Effector CD8-positive, alpha-beta T cell (primary cell): ENCODE data around the gene C5orf15.

ENCODE experiments used
- DNase-seq: peaks from one replicate; lab custom pipeline; 2025; lab: John Stamatoyannopoulos, UW
- total RNA-seq, 4 experiments: gene quantifications; one replicate each; lab custom pipeline; 2026; lab: John Stamatoyannopoulos, UW

Gene C5orf15
- total RNA-seq, result 18.3 to 38.8 (median 26.9) reads per million in 4 experiments

GRCh38 chr5:133968204-133968980, at the start of gene C5orf15:
TSS of gene C5orf15 (minus strand) at chr5:133968625. CDS start at chr5:133968584, 41 bp downstream.
- DNase-seq, result peak; percentile 86

- no peak for DNase-seq
Observed at GRCh38 chr5:134008266-134008749, 39.9 kb upstream of the C5orf15 start.

GRCh38 chr5:134007581-134008265, 39.3 kb upstream of the C5orf15 start:
- no peak for DNase-seq

- no peak for DNase-seq
Observed at GRCh38 chr5:134006115-134006514, 37.7 kb upstream of the C5orf15 start.

GRCh38 chr5:134005417-134006061, 37.1 kb upstream of the C5orf15 start:
- DNase-seq, result no peak

- DNase-seq, result peak; percentile 70
Observed at GRCh38 chr5:134004626-134005416, 36.4 kb upstream of the C5orf15 start, which contains the start of gene VDAC1. TSS of gene VDAC1 (minus strand) at chr5:134004975. CDS start at chr5:133993012, 11,963 bp downstream.

- peak; percentile 14 for DNase-seq
Observed at GRCh38 chr5:134003817-134004625, 35.6 kb upstream of the C5orf15 start.

- DNase-seq, result no peak
Observed at GRCh38 chr5:134003064-134003816, 34.8 kb upstream of the C5orf15 start.

- DNase-seq, result no peak
Observed at GRCh38 chr5:134001938-134002731, 33.7 kb upstream of the C5orf15 start.

- no peak for DNase-seq
Observed at GRCh38 chr5:134000696-134001453, 32.5 kb upstream of the C5orf15 start.

- no peak for DNase-seq
Observed at GRCh38 chr5:134000091-134000511, 31.7 kb upstream of the C5orf15 start.

GRCh38 chr5:133998807-133999206, 30.4 kb upstream of the C5orf15 start:
- DNase-seq, result no peak

GRCh38 chr5:133998042-133998441, 29.6 kb upstream of the C5orf15 start:
- DNase-seq, result no peak

- no peak for DNase-seq
Observed at GRCh38 chr5:133996683-133997252, 28.3 kb upstream of the C5orf15 start.

- no peak for DNase-seq
Observed at GRCh38 chr5:133995883-133996563, 27.6 kb upstream of the C5orf15 start.

GRCh38 chr5:133995341-133995740, 26.9 kb upstream of the C5orf15 start:
- no peak for DNase-seq

GRCh38 chr5:133994990-133995333, 26.5 kb upstream of the C5orf15 start:
- no peak for DNase-seq
